ENCODE data around the gene FUT8.
A peak's percentile ranks its signal among the peaks of the same experiment; 100 is the strongest.

Gene FUT8

DNA sequence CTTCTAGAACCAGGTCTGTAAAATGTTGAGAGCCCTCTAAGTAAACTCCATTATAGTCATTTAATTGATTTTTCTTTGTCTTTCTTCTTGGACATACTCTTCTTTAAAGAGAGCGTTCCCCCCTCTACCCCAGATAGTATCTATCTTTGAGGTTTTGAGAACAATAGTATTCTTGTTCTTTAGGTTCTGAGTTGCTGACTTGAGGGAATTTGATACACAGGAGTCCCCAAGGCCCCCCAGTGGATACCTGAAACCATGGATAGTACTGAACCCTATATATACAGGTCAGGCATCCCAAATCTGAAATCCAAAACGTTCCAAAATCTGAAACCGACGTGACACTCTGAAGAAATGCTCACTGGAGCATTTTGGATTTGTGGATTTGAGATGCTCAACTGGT lies 65.5 kb downstream of the FUT8 start:
- Mint-ChIP-seq H3K27me3 (no peaks in the 10 kb centered on the region), H3K27ac (no peak overlapping the region), H3K4me1 (peaks cover 22 to 48% of the 10 kb centered on the region in 2 donors), H3K36me3 (peaks cover 8 to 26% of the 10 kb centered on the region in 2 donors), H3K9me3 (no peaks in the 10 kb centered on the region), H3K4me3 (no peak overlapping the region)
- no peak for DNase-seq
- no peak for ATAC-seq (replicated peaks)

- Mint-ChIP-seq H3K9me3 (no peaks in the 10 kb centered on the region), H3K27ac (no peak overlapping the region), H3K4me1 (peaks cover 23 to 51% of the 10 kb centered on the region in 2 donors), H3K36me3 (peaks cover 8 to 26% of the 10 kb centered on the region in 2 donors), H3K4me3 (no peak overlapping the region), H3K27me3 (no peaks in the 10 kb centered on the region)
- no peak for DNase-seq
- ATAC-seq (replicated peaks) = no peak
These were observed 66.1 kb downstream of the FUT8 start for GRCh38 chr14:65478596-65478995.

GRCh38 chr14:65479386-65479785 lies 66.9 kb downstream of the FUT8 start:
- Mint-ChIP-seq H3K4me3 (no peak overlapping the region), H3K27me3 (no peaks in the 10 kb centered on the region), H3K4me1 (peaks cover 23 to 51% of the 10 kb centered on the region in 2 donors), H3K9me3 (no peaks in the 10 kb centered on the region), H3K27ac (no peak overlapping the region), H3K36me3 (peaks cover 8 to 21% of the 10 kb centered on the region in 2 donors)
- DNase-seq (no peak), ATAC-seq (replicated peaks) (no peak)

- ATAC-seq (replicated peaks) (peak; percentile 50 to 60), DNase-seq (no peak)
- no peaks in the 10 kb centered on the region for H3K27me3 Mint-ChIP-seq
- H3K27ac Mint-ChIP-seq = no peak overlapping the region
- peaks cover 12 to 30% of the 10 kb centered on the region in 2 donors for H3K36me3 Mint-ChIP-seq
- peak overlapping the region in 1 of 2 donors; percentile 3 for H3K4me3 Mint-ChIP-seq
- peaks cover 24 to 52% of the 10 kb centered on the region in 2 donors for H3K4me1 Mint-ChIP-seq
- no peaks in the 10 kb centered on the region for H3K9me3 Mint-ChIP-seq
These were observed 70.4 kb downstream of the FUT8 start for GRCh38 chr14:65482757-65483438.

- Mint-ChIP-seq H3K4me1 (peaks cover 25 to 53% of the 10 kb centered on the region in 2 donors), H3K36me3 (peaks cover 12 to 31% of the 10 kb centered on the region in 2 donors), H3K27ac (no peak overlapping the region), H3K4me3 (no peak overlapping the region), H3K27me3 (no peaks in the 10 kb centered on the region), H3K9me3 (no peaks in the 10 kb centered on the region)
- ATAC-seq (replicated peaks) (peak in 1 of 2 donors; percentile 46), DNase-seq (no peak)
These were observed 71.1 kb downstream of the FUT8 start for GRCh38 chr14:65483647-65484046.

DNA sequence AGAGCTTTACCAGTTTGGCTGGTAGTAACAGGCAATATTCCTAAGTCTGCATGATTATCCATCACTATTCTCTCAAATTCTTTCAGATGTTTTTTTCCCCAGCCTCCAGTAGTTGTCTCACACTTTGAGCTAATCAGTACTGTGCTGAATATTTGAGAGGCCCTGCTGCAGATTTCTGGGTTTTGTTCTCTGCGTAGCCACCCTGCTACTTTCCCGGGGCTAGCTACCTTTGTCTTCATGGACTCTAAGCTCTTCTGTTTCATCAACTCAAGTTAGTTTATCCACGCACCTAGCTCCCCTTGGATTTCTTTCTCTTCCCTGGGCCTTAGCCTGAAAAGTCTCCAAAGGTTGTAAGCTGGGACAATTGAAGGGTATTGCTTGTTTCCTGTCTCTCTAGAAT lies 73.0 kb downstream of the FUT8 start:
- Mint-ChIP-seq H3K36me3 (peaks cover 7 to 22% of the 10 kb centered on the region in 2 donors), H3K4me1 (peaks cover 22 to 52% of the 10 kb centered on the region in 2 donors), H3K9me3 (no peaks in the 10 kb centered on the region), H3K27me3 (no peaks in the 10 kb centered on the region), H3K27ac (no peak overlapping the region), H3K4me3 (no peak overlapping the region)
- no peak for ATAC-seq (replicated peaks)
- no peak for DNase-seq

DNA sequence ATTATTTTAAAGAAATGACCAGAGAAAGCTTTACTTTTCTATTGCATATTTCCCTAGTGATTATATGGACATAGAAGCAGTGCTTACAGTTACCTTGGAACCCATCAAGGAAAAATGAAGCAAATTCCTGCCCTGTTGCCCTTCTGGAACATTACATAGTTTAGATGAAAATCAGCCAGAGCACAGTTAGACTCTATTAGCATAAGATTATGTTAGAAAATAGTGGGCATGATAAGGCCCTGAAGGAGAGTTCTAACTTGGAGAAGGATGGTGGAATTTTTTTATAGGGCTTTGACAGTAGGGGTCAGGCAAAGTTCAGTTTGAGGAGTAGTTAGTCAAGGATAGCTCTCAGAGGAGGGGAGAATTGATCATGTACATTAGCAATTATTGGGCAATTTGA lies 74.3 kb downstream of the FUT8 start:
- no peak overlapping the region for H3K27ac Mint-ChIP-seq
- ATAC-seq (replicated peaks) (no peak), DNase-seq (no peak)
- H3K4me3 Mint-ChIP-seq = no peak overlapping the region
- peaks cover 11 to 20% of the 10 kb centered on the region in 2 donors for H3K36me3 Mint-ChIP-seq
- peaks cover 1 to 4% of the 10 kb centered on the region in 2 donors for H3K9me3 Mint-ChIP-seq
- H3K4me1 Mint-ChIP-seq = peaks cover 22 to 52% of the 10 kb centered on the region in 2 donors
- H3K27me3 Mint-ChIP-seq = no peaks in the 10 kb centered on the region

- H3K9me3 Mint-ChIP-seq = peaks cover 3 to 4% of the 10 kb centered on the region in 2 donors
- no peaks in the 10 kb centered on the region for H3K27me3 Mint-ChIP-seq
- ATAC-seq (replicated peaks) = no peak
- H3K4me3 Mint-ChIP-seq = no peak overlapping the region
- DNase-seq = no peak
- peaks cover 14 to 24% of the 10 kb centered on the region in 2 donors for H3K36me3 Mint-ChIP-seq
- H3K27ac Mint-ChIP-seq = no peak overlapping the region
- H3K4me1 Mint-ChIP-seq = peaks cover 18 to 50% of the 10 kb centered on the region in 2 donors
These were observed 75.4 kb downstream of the FUT8 start for GRCh38 chr14:65487783-65488494.

GRCh38 chr14:65491274-65491673 lies 78.7 kb downstream of the FUT8 start:
- DNase-seq = no peak
- peaks cover 13 to 41% of the 10 kb centered on the region in 2 donors for H3K4me1 Mint-ChIP-seq
- H3K27ac Mint-ChIP-seq = no peak overlapping the region
- ATAC-seq (replicated peaks) = no peak
- no peak overlapping the region for H3K4me3 Mint-ChIP-seq
- H3K9me3 Mint-ChIP-seq = peaks cover 6% of the 10 kb centered on the region in 2 donors
- H3K36me3 Mint-ChIP-seq = peaks cover 16 to 33% of the 10 kb centered on the region in 2 donors
- H3K27me3 Mint-ChIP-seq = no peaks in the 10 kb centered on the region

GRCh38 chr14:65492266-65492665 lies 79.7 kb downstream of the FUT8 start:
- H3K9me3 Mint-ChIP-seq = peaks cover 10 to 12% of the 10 kb centered on the region in 2 donors
- peaks cover 15 to 36% of the 10 kb centered on the region in 2 donors for H3K4me1 Mint-ChIP-seq
- peaks cover 19 to 37% of the 10 kb centered on the region in 2 donors for H3K36me3 Mint-ChIP-seq
- no peak overlapping the region for H3K4me3 Mint-ChIP-seq
- ATAC-seq (replicated peaks) = peak; percentile 51 to 68
- no peaks in the 10 kb centered on the region for H3K27me3 Mint-ChIP-seq
- no peak overlapping the region for H3K27ac Mint-ChIP-seq
- no peak for DNase-seq

DNA sequence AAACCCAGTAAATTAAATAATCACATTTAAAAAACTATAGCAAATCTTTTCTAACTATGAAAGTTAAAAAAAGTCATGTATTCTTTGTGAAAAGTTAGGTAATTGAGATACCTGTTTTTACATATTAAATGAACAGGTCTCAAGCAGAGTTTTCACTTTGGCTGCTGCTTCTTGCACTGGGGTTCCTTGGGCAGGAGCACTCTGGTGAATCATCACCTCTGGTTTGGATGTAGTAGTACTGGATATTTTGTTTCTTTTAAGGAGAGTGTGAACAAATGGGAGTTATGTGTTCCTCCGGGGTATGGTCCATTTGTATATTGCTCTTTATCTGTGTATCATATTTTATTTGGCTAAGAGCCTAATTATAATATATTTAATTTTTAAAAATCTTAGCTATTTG lies 82.7 kb downstream of the FUT8 start:
- Mint-ChIP-seq H3K4me1 (peaks cover 17 to 30% of the 10 kb centered on the region in 2 donors), H3K27ac (no peak overlapping the region), H3K9me3 (peaks cover 10 to 12% of the 10 kb centered on the region in 2 donors), H3K4me3 (no peak overlapping the region), H3K36me3 (peaks cover 14 to 32% of the 10 kb centered on the region in 2 donors), H3K27me3 (no peaks in the 10 kb centered on the region)
- ATAC-seq (replicated peaks) (no peak), DNase-seq (no peak)

- no peaks in the 10 kb centered on the region for H3K27me3 Mint-ChIP-seq
- H3K4me3 Mint-ChIP-seq = no peak overlapping the region
- no peak for DNase-seq
- ATAC-seq (replicated peaks) = peak in 1 of 2 donors; percentile 50
- peaks cover 25 to 32% of the 10 kb centered on the region in 2 donors for H3K4me1 Mint-ChIP-seq
- peaks cover 6 to 10% of the 10 kb centered on the region in 2 donors for H3K9me3 Mint-ChIP-seq
- H3K36me3 Mint-ChIP-seq = peaks cover 11 to 26% of the 10 kb centered on the region in 2 donors
- H3K27ac Mint-ChIP-seq = peak overlapping the region; percentile 89
These were observed 83.9 kb downstream of the FUT8 start for GRCh38 chr14:65496178-65496993.

GRCh38 chr14:65499138-65499537 lies 86.6 kb downstream of the FUT8 start:
- DNase-seq (no peak), ATAC-seq (replicated peaks) (no peak)
- no peak overlapping the region for H3K27ac Mint-ChIP-seq
- peaks cover 8 to 14% of the 10 kb centered on the region in 2 donors for H3K36me3 Mint-ChIP-seq
- peaks cover 6 to 8% of the 10 kb centered on the region in 2 donors for H3K9me3 Mint-ChIP-seq
- peaks cover 32 to 45% of the 10 kb centered on the region in 2 donors for H3K4me1 Mint-ChIP-seq
- no peaks in the 10 kb centered on the region for H3K27me3 Mint-ChIP-seq
- no peak overlapping the region for H3K4me3 Mint-ChIP-seq

DNA sequence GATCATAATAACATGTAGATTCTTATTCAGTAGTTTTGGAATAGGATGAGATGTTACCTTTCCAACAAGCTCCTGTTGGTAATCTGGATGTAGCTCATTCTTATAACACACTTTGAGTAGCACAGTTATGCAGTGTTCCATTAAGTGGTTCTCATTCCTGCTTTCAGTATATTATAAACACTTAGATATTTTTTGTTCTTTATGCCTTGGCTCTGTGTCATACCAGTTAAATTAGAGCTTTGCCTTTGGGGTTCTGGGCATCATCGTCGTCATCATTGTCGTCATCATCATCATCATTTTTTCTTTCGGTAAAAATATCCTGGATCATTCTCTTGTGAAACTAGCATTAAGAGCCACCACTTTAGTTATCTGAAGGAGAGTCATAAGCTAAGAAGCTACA lies 87.5 kb downstream of the FUT8 start:
- ATAC-seq (replicated peaks) = no peak
- no peak overlapping the region for H3K27ac Mint-ChIP-seq
- H3K4me1 Mint-ChIP-seq = peaks cover 34 to 45% of the 10 kb centered on the region in 2 donors
- H3K36me3 Mint-ChIP-seq = peaks cover 10 to 14% of the 10 kb centered on the region in 2 donors
- H3K27me3 Mint-ChIP-seq = no peaks in the 10 kb centered on the region
- H3K4me3 Mint-ChIP-seq = no peak overlapping the region
- DNase-seq = no peak
- H3K9me3 Mint-ChIP-seq = peaks cover 6 to 8% of the 10 kb centered on the region in 2 donors

All from stimulated activated naive B cell treated with anti-CD40 and anti-IgM and Interleukin-4, amounts not matched to agents 10 μg/mL and 1 μg/mL and 100 μg/mL, for 72 hours (primary cell).